ENCODE data around the gene ARRDC4. TPM values are rescaled to one million over a fixed set of nuclear protein-coding genes. Genes with fewer than 3 reads are reported as not detected.

The ARRDC4 gene
- total RNA-seq, 3 donors from 2014 or later: 49.6 to 164 (median 51.5) TPM

DNA sequence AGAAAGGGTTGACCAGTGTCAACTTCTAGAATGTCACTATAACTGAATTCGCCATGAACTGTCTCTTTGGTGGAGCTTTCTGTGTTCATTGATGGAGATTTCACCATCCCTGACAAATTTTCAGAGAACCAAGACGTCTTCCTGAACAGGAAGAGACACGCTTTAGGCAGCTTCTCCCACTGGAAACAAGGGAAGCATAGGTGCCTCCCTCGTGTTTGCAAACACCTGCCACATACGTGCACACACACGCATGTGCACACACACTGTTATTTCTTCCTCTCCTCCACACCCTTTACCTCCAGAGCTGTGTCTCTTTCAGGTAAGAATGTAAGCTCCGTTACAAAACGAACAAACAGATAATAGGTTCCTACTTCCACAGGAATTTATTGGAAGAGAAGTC, 15.6 kb downstream of the ARRDC4 start:
- TF ChIP-seq, protein P1, sequence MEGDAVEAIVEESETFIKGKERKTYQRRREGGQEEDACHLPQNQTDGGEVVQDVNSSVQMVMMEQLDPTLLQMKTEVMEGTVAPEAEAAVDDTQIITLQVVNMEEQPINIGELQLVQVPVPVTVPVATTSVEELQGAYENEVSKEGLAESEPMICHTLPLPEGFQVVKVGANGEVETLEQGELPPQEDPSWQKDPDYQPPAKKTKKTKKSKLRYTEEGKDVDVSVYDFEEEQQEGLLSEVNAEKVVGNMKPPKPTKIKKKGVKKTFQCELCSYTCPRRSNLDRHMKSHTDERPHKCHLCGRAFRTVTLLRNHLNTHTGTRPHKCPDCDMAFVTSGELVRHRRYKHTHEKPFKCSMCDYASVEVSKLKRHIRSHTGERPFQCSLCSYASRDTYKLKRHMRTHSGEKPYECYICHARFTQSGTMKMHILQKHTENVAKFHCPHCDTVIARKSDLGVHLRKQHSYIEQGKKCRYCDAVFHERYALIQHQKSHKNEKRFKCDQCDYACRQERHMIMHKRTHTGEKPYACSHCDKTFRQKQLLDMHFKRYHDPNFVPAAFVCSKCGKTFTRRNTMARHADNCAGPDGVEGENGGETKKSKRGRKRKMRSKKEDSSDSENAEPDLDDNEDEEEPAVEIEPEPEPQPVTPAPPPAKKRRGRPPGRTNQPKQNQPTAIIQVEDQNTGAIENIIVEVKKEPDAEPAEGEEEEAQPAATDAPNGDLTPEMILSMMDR (IDR thresholded peaks at IDR 0.05): no peak
- Histone ChIP-seq H3K4me1 (ENCODE audit: low read depth) (peaks cover 5% of the 10 kb centered on the region), H3K4me3 (no peak overlapping the region), H3K36me3 (ENCODE audit: low read depth) (peaks cover 7% of the 10 kb centered on the region), H3K9me3 (no peaks in the 10 kb centered on the region)
- intact Hi-C loops (cut with DNase I, micrococcal nuclease): no loop called here
- DNase-seq (no peak), ATAC-seq (no peak)

DNA sequence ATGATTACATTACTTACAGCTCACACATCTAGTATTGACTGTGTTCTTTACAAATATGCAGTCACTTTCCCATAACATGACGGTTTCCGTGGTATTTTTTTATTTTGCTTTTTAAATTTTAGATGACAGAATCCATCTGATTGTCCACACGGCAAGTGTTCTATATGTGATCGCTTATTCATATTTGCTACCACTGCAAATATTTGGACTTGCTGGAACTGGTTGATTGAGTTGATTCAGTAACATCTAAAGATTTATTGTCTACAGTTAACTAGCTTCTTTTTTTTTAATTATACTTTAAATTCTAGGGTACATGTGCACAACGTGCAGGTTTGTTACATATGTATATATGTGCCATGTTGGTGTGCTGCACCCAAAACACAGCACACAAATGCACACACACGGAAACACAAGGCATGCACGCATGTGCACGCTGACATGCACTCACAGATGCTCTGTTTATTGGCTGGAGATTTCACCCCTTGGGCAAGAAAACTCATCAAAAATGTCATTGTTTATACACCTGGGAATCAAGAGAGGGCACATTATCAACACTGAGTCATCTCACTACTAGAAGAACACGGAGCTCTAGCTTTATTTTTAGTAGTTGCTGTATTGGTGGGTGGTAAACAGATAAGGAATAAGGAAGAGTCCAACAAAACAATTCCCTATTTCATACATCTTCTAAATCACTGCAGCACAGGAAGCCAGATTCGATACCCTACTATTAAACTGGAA, 16.4 kb downstream of the ARRDC4 start:
- Histone ChIP-seq H3K4me3 (no peak overlapping the region), H3K4me1 (ENCODE audit: low read depth) (peaks cover 5% of the 10 kb centered on the region), H3K36me3 (ENCODE audit: low read depth) (peaks cover under 1% of the 10 kb centered on the region), H3K9me3 (no peaks in the 10 kb centered on the region)
- DNase-seq (no peak), ATAC-seq (peak; percentile 54)
- intact Hi-C loops (cut with DNase I, micrococcal nuclease): no loop called here
- TF ChIP-seq, protein P1 (IDR thresholded peaks at IDR 0.05): no peak

DNA sequence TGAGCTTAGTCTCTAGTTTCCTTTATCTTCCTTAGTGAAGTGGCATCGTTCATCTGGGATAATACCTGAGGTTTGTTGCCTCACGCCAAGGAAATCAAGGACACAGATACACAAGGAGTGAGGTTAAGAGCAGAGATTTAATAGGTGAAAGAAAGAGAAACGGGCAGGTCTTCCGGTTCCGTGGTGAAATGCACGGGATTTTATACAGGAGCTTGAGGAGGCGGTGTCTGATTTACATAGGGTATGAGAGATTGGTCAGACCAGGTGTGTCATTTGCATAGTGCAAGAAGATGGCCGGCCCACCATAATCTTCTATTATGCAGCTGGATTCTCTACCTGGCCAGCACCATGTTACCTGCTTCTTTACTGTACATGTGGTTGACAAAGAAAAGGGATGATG, 17.2 kb downstream of the ARRDC4 start:
- intact Hi-C loops (cut with DNase I, micrococcal nuclease): no loop called here
- no peak for DNase-seq

DNA sequence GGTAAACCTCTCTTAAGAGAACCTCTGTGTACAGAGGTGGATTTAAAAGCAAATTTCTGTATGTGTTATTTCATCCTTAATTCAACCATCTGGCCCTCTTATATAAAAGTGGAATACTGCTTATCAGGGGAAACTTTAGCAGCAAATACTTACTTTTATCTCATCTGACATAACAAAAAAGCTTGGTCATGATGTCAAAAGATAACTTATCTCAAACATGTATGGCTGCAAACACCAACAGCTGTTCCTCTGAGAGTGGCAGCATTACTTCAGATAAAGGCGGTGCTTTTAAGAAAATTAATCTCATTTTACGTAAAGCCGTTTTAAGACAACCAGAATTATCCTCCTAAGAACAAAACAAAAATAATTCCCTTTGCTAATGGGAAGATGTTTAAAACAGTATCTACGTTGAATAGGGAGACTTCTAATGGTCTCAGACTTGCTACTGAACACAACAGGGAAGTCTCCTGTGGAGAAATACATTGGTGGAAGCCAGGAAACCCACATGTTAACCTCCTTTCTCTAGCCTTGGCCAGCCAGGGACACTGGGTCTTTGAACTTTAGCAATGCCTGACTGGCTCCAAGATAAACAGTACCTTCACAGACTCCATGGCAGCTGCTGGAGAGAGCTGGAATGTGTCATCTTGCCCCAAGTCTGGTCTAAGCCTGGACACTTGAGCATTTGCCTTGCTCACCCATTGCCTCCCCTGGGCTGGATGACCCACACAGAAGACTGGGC, 18.1 kb downstream of the ARRDC4 start:
- intact Hi-C loops (cut with DNase I, micrococcal nuclease): no loop called here
- no peak overlapping the region for H3K4me3 ChIP-seq
- no peaks in the 10 kb centered on the region for H3K9me3 ChIP-seq
- DNase-seq (no peak), ATAC-seq (no peak)
- peaks cover 5% of the 10 kb centered on the region for H3K4me1 ChIP-seq (ENCODE audit: low read depth)
- TF ChIP-seq, protein P1 (IDR thresholded peaks at IDR 0.05): no peak
- H3K36me3 ChIP-seq (ENCODE audit: low read depth): no peaks in the 10 kb centered on the region

More for the DNA sequence above, 17.2 kb downstream of the ARRDC4 start:
- Histone ChIP-seq H3K36me3 (ENCODE audit: low read depth) (no peaks in the 10 kb centered on the region), H3K4me1 (ENCODE audit: low read depth) (peaks cover 5% of the 10 kb centered on the region), H3K4me3 (no peak overlapping the region), H3K9me3 (no peaks in the 10 kb centered on the region)
- ATAC-seq: peak; percentile 54
- TF ChIP-seq, protein P1 (IDR thresholded peaks at IDR 0.05): no peak

DNA sequence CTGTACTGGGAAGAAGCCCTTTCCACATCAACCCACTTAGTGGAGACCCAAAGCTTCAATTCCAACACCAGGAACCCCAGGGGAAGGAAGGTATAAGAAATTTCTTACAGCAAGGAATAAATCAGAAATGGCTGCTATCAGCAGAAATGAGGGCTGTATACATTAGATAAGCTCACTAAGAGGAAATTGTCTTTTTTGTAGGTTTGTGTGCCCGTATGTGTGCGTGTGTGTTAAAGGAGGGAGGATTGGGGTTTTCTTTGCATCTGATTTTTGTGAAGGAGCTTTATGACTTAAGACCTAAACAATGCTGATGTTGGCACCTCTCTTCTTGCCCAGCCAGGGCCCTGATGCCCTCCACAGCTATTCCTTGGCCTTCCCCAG, 18.6 kb downstream of the ARRDC4 start:
- DNase-seq: no peak
- peaks cover 5% of the 10 kb centered on the region for H3K4me1 ChIP-seq (ENCODE audit: low read depth)

More for the DNA sequence above, 18.6 kb downstream of the ARRDC4 start:
- intact Hi-C loops (cut with DNase I, micrococcal nuclease): no loop called here
- H3K4me3 ChIP-seq: no peak overlapping the region
- H3K9me3 ChIP-seq: no peaks in the 10 kb centered on the region
- H3K36me3 ChIP-seq (ENCODE audit: low read depth): no peaks in the 10 kb centered on the region
- TF ChIP-seq, protein P1 (IDR thresholded peaks at IDR 0.05): no peak
- ATAC-seq: no peak
